Lower leg skin (tissue), 3 donors: ENCODE data around the gene RARA.
"Not testable (repeated sequence)": the region's sequence is repeated elsewhere in the genome, so short reads cannot be mapped to it uniquely, and the experiment has no call there.

Experiments
- POLR2A ChIP-seq, 2 donors: fragments of 450-650 bp; IDR thresholded peaks; one replicate each; pipeline ENCODE4 v1.6.1; 2016 to 2017; ENCODE audit warnings: antibody characterized with exemption in 2 of 2, mild to moderate bottlenecking in 1 of 2, moderate library complexity in 1 of 2
- TF ChIP-seq, protein P1 (sequence below), 3 donors: fragments of 450-650 bp; IDR thresholded peaks; one replicate each; pipeline ENCODE4 v1.5.1; 2016; ENCODE audit warnings: antibody characterized with exemption in 3 of 3, mild to moderate bottlenecking in 3 of 3, moderate library complexity in 2 of 3

DNA sequence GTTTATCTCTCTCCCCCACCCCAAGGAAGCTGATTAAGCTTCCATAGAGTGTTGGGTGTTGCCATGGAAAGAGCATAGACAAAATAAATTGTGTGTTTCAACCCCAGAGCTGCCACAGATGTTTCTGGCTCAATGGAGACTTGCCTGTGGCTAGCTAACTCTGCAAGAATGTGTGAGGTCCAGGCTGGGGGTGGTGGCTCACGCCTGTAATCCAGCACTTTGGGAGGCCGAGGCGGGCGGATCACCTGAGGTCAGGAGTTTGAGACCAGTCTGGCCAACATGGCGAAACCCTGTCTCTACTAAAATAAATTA is 4.5 kb upstream of the RARA start:
- TF ChIP-seq, protein P1, sequence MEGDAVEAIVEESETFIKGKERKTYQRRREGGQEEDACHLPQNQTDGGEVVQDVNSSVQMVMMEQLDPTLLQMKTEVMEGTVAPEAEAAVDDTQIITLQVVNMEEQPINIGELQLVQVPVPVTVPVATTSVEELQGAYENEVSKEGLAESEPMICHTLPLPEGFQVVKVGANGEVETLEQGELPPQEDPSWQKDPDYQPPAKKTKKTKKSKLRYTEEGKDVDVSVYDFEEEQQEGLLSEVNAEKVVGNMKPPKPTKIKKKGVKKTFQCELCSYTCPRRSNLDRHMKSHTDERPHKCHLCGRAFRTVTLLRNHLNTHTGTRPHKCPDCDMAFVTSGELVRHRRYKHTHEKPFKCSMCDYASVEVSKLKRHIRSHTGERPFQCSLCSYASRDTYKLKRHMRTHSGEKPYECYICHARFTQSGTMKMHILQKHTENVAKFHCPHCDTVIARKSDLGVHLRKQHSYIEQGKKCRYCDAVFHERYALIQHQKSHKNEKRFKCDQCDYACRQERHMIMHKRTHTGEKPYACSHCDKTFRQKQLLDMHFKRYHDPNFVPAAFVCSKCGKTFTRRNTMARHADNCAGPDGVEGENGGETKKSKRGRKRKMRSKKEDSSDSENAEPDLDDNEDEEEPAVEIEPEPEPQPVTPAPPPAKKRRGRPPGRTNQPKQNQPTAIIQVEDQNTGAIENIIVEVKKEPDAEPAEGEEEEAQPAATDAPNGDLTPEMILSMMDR (IDR thresholded peaks at IDR 0.05), result not testable (repeated sequence)
- not testable (repeated sequence) for TF ChIP-seq POLR2A (IDR thresholded peaks at IDR 0.05)
